Smooth muscle cell of the coronary artery (primary cell): ENCODE results near the gene PLCB3. TPM values are rescaled to one million over a fixed set of nuclear protein-coding genes. Genes with fewer than 3 reads are reported as not detected.

Experiments used
- total RNA-seq: library from RNA; depleted of rRNA; stranded (reverse); fragments of >200 nt; gene quantifications from 2 replicates; pipeline ENCODE4 v1.2.3, GENCODE V29; 2014; ENCODE audit warnings: low replicate concordance

Gene PLCB3
- 43.6 and 50.0 TPM in 2 replicates for total RNA-seq

GRCh38 chr11:64251016-64251752, at the start of gene PLCB3:
Gene PLCB3 (plus strand): TSS chr11:64251530. CDS start chr11:64251650, 120 bp downstream.

GRCh38 chr11:64206457-64207255, 44.7 kb upstream of the PLCB3 start, which contains the start of gene FERMT3:
Gene FERMT3 (plus strand): TSS chr11:64206721. CDS start chr11:64207365, 644 bp downstream.

GRCh38 chr11:64225608-64226506, 25.5 kb upstream of the PLCB3 start, which contains the start of the genes NUDT22 and TRPT1:
Gene NUDT22 (plus strand): TSS chr11:64226274. CDS start chr11:64226653, 379 bp downstream.
Gene TRPT1 (minus strand): TSS chr11:64226186. CDS start chr11:64225860, 326 bp downstream.

GRCh38 chr11:64230171-64230984, 21.0 kb upstream of the PLCB3 start, which contains the start of gene DNAJC4:
Gene DNAJC4 (plus strand): TSS chr11:64230548. CDS start chr11:64230855, 307 bp downstream.

GRCh38 chr11:64233913-64234586, 17.3 kb upstream of the PLCB3 start, which contains the start of gene VEGFB:
Gene VEGFB (plus strand): TSS chr11:64234584. CDS start chr11:64234834, 250 bp downstream.

GRCh38 chr11:64240435-64241240, 10.7 kb upstream of the PLCB3 start, which contains the start of gene FKBP2:
Gene FKBP2 (plus strand): TSS chr11:64241095. CDS start chr11:64242388, 1,293 bp downstream.

GRCh38 chr11:64246871-64247728, 4.2 kb upstream of the PLCB3 start, which contains the start of gene PPP1R14B:
Gene PPP1R14B (minus strand): TSS chr11:64246943. CDS start chr11:64246673, 270 bp downstream.

GRCh38 chr11:64284048-64284961, 33.0 kb downstream of the PLCB3 start, which contains the start of gene BAD:
Gene BAD (minus strand): TSS chr11:64284665. CDS start chr11:64284368, 297 bp downstream.

GRCh38 chr11:64284962-64285884, 33.9 kb downstream of the PLCB3 start, which contains the start of gene GPR137:
Gene GPR137 (plus strand): TSS chr11:64285848. CDS start chr11:64286525, 677 bp downstream.

GRCh38 chr11:64291262-64291751, 40.0 kb downstream of the PLCB3 start, which contains the start of gene KCNK4:
Gene KCNK4 (plus strand): TSS chr11:64291302. CDS start chr11:64293019, 1,717 bp downstream.

GRCh38 chr11:64299847-64300648, 48.7 kb downstream of the PLCB3 start, which contains the start of gene CATSPERZ:
Gene CATSPERZ (plus strand): TSS chr11:64300358. CDS start chr11:64300411, 53 bp downstream.

GRCh38 chr11:64305075-64305690, 53.9 kb downstream of the PLCB3 start, which contains the start of gene ESRRA:
Gene ESRRA (plus strand): TSS chr11:64305524. CDS start chr11:64307180, 1,656 bp downstream.

GRCh38 chr11:64317325-64317960, 66.1 kb downstream of the PLCB3 start, which contains the start of gene TRMT112:
Gene TRMT112 (minus strand): TSS chr11:64317559. CDS start chr11:64317526, 33 bp downstream.

